Panc1 (cell line): ENCODE measurements around the gene JMJD1C.

Experiments
- POLR2AphosphoS5 ChIP-seq: IDR thresholded peaks from 2 replicates; pipeline ENCODE4 v1.6.1; 2012; ENCODE audit warnings: mild to moderate bottlenecking, low read depth, low read length, moderate library complexity
- TF ChIP-seq, protein P1 (sequence below): fragments of 450-650 bp; IDR thresholded peaks from 2 replicates; pipeline ENCODE4 v1.5.1; 2017; ENCODE audit warnings: mild to moderate bottlenecking
- TF ChIP-seq, protein P2 (sequence below), 2 experiments: IDR thresholded peaks; 2 replicates each; pipeline ENCODE4 v1.6.1; 2011 to 2012; ENCODE audit warnings: low read depth in 2 of 2, control low read depth in 1 of 2, low read length in 1 of 2, mild to moderate bottlenecking in 1 of 2, moderate library complexity in 1 of 2; ENCODE audit not compliant: insufficient read depth in 1 of 2

DNA sequence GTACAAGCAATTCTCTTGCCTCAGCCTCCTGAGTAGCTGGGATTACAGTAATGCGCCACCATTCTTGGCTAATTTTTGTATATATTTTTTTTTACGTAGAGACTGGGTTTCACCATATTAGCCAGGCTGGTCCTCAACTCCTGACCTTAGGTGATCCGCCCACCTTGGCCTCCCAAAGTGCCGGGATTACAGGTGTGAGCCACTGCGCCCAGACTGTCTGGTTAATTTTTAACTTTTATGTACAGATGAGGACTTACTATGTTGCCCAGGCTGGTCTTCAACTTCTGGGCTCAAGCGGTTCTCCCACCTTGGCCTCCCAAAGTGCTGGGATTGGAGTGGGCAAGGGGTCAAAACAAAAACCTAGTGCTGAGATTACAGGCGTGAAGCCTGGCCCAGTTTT, 101.8 kb downstream of the JMJD1C start:
- no peak for TF ChIP-seq POLR2AphosphoS5
- TF ChIP-seq, protein P1, sequence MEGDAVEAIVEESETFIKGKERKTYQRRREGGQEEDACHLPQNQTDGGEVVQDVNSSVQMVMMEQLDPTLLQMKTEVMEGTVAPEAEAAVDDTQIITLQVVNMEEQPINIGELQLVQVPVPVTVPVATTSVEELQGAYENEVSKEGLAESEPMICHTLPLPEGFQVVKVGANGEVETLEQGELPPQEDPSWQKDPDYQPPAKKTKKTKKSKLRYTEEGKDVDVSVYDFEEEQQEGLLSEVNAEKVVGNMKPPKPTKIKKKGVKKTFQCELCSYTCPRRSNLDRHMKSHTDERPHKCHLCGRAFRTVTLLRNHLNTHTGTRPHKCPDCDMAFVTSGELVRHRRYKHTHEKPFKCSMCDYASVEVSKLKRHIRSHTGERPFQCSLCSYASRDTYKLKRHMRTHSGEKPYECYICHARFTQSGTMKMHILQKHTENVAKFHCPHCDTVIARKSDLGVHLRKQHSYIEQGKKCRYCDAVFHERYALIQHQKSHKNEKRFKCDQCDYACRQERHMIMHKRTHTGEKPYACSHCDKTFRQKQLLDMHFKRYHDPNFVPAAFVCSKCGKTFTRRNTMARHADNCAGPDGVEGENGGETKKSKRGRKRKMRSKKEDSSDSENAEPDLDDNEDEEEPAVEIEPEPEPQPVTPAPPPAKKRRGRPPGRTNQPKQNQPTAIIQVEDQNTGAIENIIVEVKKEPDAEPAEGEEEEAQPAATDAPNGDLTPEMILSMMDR = no peak
- TF ChIP-seq, protein P2, sequence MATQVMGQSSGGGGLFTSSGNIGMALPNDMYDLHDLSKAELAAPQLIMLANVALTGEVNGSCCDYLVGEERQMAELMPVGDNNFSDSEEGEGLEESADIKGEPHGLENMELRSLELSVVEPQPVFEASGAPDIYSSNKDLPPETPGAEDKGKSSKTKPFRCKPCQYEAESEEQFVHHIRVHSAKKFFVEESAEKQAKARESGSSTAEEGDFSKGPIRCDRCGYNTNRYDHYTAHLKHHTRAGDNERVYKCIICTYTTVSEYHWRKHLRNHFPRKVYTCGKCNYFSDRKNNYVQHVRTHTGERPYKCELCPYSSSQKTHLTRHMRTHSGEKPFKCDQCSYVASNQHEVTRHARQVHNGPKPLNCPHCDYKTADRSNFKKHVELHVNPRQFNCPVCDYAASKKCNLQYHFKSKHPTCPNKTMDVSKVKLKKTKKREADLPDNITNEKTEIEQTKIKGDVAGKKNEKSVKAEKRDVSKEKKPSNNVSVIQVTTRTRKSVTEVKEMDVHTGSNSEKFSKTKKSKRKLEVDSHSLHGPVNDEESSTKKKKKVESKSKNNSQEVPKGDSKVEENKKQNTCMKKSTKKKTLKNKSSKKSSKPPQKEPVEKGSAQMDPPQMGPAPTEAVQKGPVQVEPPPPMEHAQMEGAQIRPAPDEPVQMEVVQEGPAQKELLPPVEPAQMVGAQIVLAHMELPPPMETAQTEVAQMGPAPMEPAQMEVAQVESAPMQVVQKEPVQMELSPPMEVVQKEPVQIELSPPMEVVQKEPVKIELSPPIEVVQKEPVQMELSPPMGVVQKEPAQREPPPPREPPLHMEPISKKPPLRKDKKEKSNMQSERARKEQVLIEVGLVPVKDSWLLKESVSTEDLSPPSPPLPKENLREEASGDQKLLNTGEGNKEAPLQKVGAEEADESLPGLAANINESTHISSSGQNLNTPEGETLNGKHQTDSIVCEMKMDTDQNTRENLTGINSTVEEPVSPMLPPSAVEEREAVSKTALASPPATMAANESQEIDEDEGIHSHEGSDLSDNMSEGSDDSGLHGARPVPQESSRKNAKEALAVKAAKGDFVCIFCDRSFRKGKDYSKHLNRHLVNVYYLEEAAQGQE (IDR thresholded peaks at IDR 0.05; ENCODE audit: insufficient read depth in 1 of 2, low read depth in 2 of 2, low read length in 1 of 2) = no peak
